ENCODE measurements around the gene USP48.
"Not testable (repeated sequence)": the region's sequence is repeated elsewhere in the genome, so short reads cannot be mapped to it uniquely, and the experiment has no call there.

Gene USP48

GRCh38 chr1:21814241-21814918, 31.4 kb upstream of the USP48 start:
- no peak for DNase-seq

- no peak for DNase-seq
Measured at GRCh38 chr1:21813542-21813941, 30.6 kb upstream of the USP48 start.

GRCh38 chr1:21811875-21812305, 28.9 kb upstream of the USP48 start, which contains the start of gene LDLRAD2:
Gene LDLRAD2 (plus strand): TSS chr1:21812265. CDS start chr1:21812452, 187 bp downstream.
- peak; percentile 42 for DNase-seq

- DNase-seq = peak; percentile 24
Measured at GRCh38 chr1:21804536-21804935, 21.6 kb upstream of the USP48 start.

GRCh38 chr1:21801100-21801499, 18.2 kb upstream of the USP48 start:
- DNase-seq = no peak

- DNase-seq = no peak
Measured at GRCh38 chr1:21799730-21800129, 16.8 kb upstream of the USP48 start.

GRCh38 chr1:21795075-21795474, 12.1 kb upstream of the USP48 start:
- DNase-seq = no peak

- no peak for DNase-seq
Measured at GRCh38 chr1:21794656-21795055, 11.7 kb upstream of the USP48 start.

GRCh38 chr1:21793104-21793503, 10.2 kb upstream of the USP48 start:
- DNase-seq = no peak

- no peak for DNase-seq
Measured at GRCh38 chr1:21786640-21787039, 3.7 kb upstream of the USP48 start.

GRCh38 chr1:21785764-21786163, 2.8 kb upstream of the USP48 start:
- DNase-seq = not testable (repeated sequence)

GRCh38 chr1:21783679-21784603, 992 bp upstream of the USP48 start:
- peak; percentile 56 for DNase-seq

- DNase-seq = peak; percentile 61
Measured at GRCh38 chr1:21782349-21782867, 541 bp downstream of the USP48 start.

- DNase-seq = peak; percentile 66
Measured at GRCh38 chr1:21781815-21782348, 1.1 kb downstream of the USP48 start.

GRCh38 chr1:21779613-21780521, 3.1 kb downstream of the USP48 start:
- peak; percentile 23 for DNase-seq

- no peak for DNase-seq
Measured at GRCh38 chr1:21778405-21778727, 4.6 kb downstream of the USP48 start.

GRCh38 chr1:21776925-21777324, 6.0 kb downstream of the USP48 start:
- not testable (repeated sequence) for DNase-seq

GRCh38 chr1:21775985-21776562, 6.9 kb downstream of the USP48 start:
- no peak for DNase-seq

GRCh38 chr1:21775550-21775914, 7.4 kb downstream of the USP48 start:
- DNase-seq = no peak

GRCh38 chr1:21774835-21775549, 8.0 kb downstream of the USP48 start:
- DNase-seq = no peak

- no peak for DNase-seq
Measured at GRCh38 chr1:21773585-21773984, 9.4 kb downstream of the USP48 start.

All from fibroblast of skin of back (primary cell).